Esophagus muscularis mucosa (tissue), 4 donors: Measurements from ENCODE around the gene HDGFL1. TPM values are rescaled to one million over a fixed set of nuclear protein-coding genes. Genes with fewer than 3 reads are reported as not detected.

Experiments used
- DNase-seq: peaks from one replicate; pipeline ENCODE4 v3.0.0-alpha.2; 2017; ENCODE audit errors: extremely low spot score
- H3K27ac ChIP-seq, 4 donors: fragments of 200-600 bp; sonication (generic); replicated peaks in 1 of 4; 1 replicate in 3 of 4; 2 replicates in 1 of 4; pipeline ENCODE4 v1.5.1; 2016 to 2019; ENCODE audit warnings: mild to moderate bottlenecking in 1 of 4
- H3K27me3 ChIP-seq, 4 donors: fragments of 200-600 bp; sonication (generic); one replicate each; pipeline versions ENCODE4 v1.5.1 to v1.6.0; 2016 to 2019
- H3K36me3 ChIP-seq, 4 donors: fragments of 200-600 bp; sonication (generic); one replicate each; pipeline ENCODE4 v1.5.1; 2016 to 2019
- H3K4me1 ChIP-seq, 4 donors: fragments of 200-600 bp; sonication (generic); one replicate each; pipeline ENCODE4 v1.5.1; 2016 to 2019
- H3K4me3 ChIP-seq, 4 donors: fragments of 200-600 bp; sonication (generic); 1 replicate in 2 of 4; 2 replicates in 2 of 4; pipeline ENCODE4 v1.5.1; 2016 to 2019; ENCODE audit warnings: mild to moderate bottlenecking in 4 of 4, moderate library complexity in 1 of 4
- H3K9me3 ChIP-seq, 4 donors: fragments of 200-600 bp; sonication (generic); 1 replicate in 3 of 4; 2 replicates in 1 of 4; pipeline ENCODE4 v1.5.1; 2016 to 2019
- CTCF ChIP-seq, 3 experiments: fragments of 200-600 bp in 2 of 3; fragments of 450-650 bp in 1 of 3; sonication (generic) in 2 of 3; IDR thresholded peaks; one replicate each; pipeline ENCODE4 v1.5.1; 2017 to 2019; ENCODE audit warnings: antibody characterized with exemption in 3 of 3, mild to moderate bottlenecking in 2 of 3, moderate library complexity in 1 of 3
- EP300 ChIP-seq: sonication (generic); formaldehyde crosslinking; IDR thresholded peaks from one replicate; pipeline ENCODE4 v1.6.1; 2017; ENCODE audit warnings: antibody characterized with exemption
- POLR2A ChIP-seq: fragments of 450-650 bp; IDR thresholded peaks from one replicate; pipeline ENCODE4 v1.6.1; 2017; ENCODE audit warnings: antibody characterized with exemption, moderate library complexity, mild to moderate bottlenecking, low read depth
- POLR2AphosphoS5 ChIP-seq, 2 donors: sonication (generic); formaldehyde crosslinking; IDR thresholded peaks; one replicate each; pipeline ENCODE4 v1.6.1; 2017; ENCODE audit warnings: antibody characterized with exemption in 2 of 2
- WGBS: methylation state at CpG from one replicate; pipeline ENCODE4 v1.1.5; 2018; 5-methylcytosine and 5-hydroxymethylcytosine counted together
- intact Hi-C: fragments of 100-400 bp; cut with DNase I; formaldehyde crosslinking; loops from one replicate; pipeline ENCODE4 v1.15.1; 2023
- total RNA-seq, 4 donors: library from RNA; depleted of rRNA; stranded (reverse); fragments of >200 nt; gene quantifications; one replicate each; pipeline versions ENCODE4 v1.1.0 to v1.2.1, GENCODE V29; 2016

Gene HDGFL1
- total RNA-seq, 4 donors from 2014 or later: not detected

DNA sequence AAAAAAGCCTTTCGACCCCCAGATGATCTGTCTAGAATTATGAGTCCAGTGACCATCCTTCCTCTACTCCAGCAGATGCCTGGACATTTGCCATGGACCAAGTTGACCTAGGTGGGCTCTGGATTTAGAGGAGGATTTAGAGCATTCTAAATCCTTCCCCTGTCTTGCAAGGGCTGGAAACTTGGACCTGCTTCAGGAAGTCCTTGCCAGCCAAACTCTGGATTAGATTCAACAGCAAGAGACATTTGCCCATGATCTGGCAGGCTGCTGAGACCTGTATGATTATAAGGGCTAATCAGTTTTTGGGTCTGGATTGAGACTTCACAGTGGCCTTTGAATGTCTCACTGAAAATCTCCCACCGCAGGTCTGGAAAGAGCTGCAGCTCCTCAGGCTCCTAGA, 13.1 kb upstream of the HDGFL1 start:
- intact Hi-C loops: no loop called here
- Histone ChIP-seq H3K4me1 (peaks cover 4 to 26% (median 21%) of the 10 kb centered on the region in 4 donors), H3K27me3 (no peaks in the 10 kb centered on the region), H3K9me3 (no peaks in the 10 kb centered on the region), H3K27ac (no peak overlapping the region), H3K4me3 (no peak overlapping the region), H3K36me3 (no peaks in the 10 kb centered on the region)
- TF ChIP-seq POLR2AphosphoS5 (IDR thresholded peaks at IDR 0.05) (no peak), EP300 (no peak), POLR2A (no peak)
- WGBS: 61% methylated on average over 2 of the region's 2 CpGs
- no peak for DNase-seq

- Histone ChIP-seq H3K36me3 (no peaks in the 10 kb centered on the region), H3K4me1 (peaks cover 4 to 26% (median 21%) of the 10 kb centered on the region in 4 donors), H3K9me3 (no peaks in the 10 kb centered on the region), H3K4me3 (no peak overlapping the region), H3K27me3 (no peaks in the 10 kb centered on the region), H3K27ac (no peak overlapping the region)
- TF ChIP-seq POLR2AphosphoS5 (IDR thresholded peaks at IDR 0.05): no peak
- TF ChIP-seq CTCF (IDR thresholded peaks at IDR 0.05): no peak
- no peak for TF ChIP-seq POLR2A
- no peak for TF ChIP-seq EP300
- intact Hi-C loops: no loop called here
- 89% methylated on average over 6 of the region's 6 CpGs for WGBS
- DNase-seq: no peak
These were observed 12.4 kb upstream of the HDGFL1 start for GRCh38 chr6:22557007-22557406.

DNA sequence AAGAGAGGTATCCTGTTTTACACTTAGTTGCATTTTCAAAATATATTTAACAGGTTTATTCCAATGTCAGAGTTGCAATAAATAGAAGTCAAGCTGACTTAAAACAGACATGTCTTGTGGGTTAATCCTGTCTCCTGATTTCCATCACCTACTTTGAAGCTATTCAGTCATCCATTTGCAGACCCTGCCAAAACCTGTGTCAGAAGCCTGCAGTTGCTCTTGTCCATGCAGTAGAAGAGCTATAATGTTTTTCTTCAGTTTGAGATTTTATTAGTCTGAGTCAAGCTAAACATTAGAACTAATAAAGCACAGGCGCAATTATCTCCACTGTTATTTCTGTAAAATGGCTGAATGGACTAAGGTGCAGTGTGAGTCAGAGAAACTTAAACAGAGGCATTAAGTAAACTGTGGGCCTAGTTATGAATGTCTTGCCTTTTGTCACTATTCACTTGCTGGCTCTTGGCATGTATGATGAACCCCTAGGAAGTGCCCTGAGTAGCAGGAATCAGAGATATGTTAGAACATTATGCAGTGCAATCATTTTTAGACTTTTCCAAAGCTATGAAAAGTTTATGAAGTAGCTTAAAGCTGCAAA, 11.0 kb upstream of the HDGFL1 start:
- no peak for DNase-seq
- intact Hi-C loops: no loop called here
- Histone ChIP-seq H3K9me3 (no peaks in the 10 kb centered on the region), H3K27ac (no peak overlapping the region), H3K4me1 (peaks cover 4 to 26% (median 21%) of the 10 kb centered on the region in 4 donors), H3K27me3 (no peaks in the 10 kb centered on the region), H3K4me3 (no peak overlapping the region), H3K36me3 (no peaks in the 10 kb centered on the region)
- TF ChIP-seq POLR2A (no peak), EP300 (no peak), CTCF (IDR thresholded peaks at IDR 0.05) (no peak), POLR2AphosphoS5 (IDR thresholded peaks at IDR 0.05) (no peak)
- 43% methylated on average over 1 of the region's 1 CpG for WGBS

DNA sequence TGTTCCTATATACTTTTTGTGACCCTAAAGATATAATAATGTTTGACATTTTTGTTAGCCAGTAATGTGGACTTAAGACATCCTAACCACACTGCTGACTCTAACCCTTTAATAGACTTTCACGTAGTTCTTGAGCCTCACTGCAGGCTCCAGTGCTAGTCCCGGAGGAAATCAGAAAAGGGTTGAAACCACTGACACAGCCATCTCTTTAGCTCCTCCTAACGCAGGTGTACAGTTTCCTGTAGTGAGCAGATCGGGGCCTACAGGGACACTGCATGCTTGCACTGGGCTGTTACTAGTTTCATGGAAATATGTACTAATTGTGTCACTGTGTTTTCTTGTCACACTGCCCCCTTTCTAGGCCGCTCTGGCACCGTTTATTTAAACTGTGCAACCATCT, 512 bp upstream of the HDGFL1 start:
- Histone ChIP-seq H3K9me3 (no peaks in the 10 kb centered on the region), H3K4me1 (no peaks in the 10 kb centered on the region), H3K27ac (no peak overlapping the region), H3K27me3 (no peaks in the 10 kb centered on the region), H3K4me3 (no peak overlapping the region), H3K36me3 (no peaks in the 10 kb centered on the region)
- no peak for DNase-seq
- over 99% methylated on average over 6 of the region's 6 CpGs for WGBS
- TF ChIP-seq CTCF (IDR thresholded peaks at IDR 0.05) (no peak), POLR2AphosphoS5 (IDR thresholded peaks at IDR 0.05) (no peak), POLR2A (no peak), EP300 (no peak)
- intact Hi-C loops: no loop called here

DNA sequence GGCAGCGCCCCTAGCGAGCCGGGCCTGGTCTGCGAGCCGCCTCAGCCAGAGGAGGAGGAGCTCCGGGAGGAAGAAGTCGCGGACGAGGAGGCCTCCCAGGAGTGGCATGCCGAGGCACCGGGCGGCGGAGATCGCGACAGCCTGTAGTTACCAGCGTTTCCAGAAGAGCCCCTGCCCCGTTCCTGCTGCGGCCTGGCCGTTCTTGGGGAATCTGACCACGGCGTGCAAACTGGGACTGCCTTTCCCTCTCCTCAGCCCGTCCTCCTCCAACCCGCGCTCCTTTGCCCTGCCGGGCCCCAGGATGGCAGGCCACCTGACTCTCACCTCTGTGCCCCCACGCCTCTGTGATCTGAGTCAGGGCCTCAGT, 802 bp downstream of the HDGFL1 start:
- no peak overlapping the region for H3K4me3 ChIP-seq
- H3K36me3 ChIP-seq: no peaks in the 10 kb centered on the region
- no peaks in the 10 kb centered on the region for H3K27me3 ChIP-seq
- no peak overlapping the region for H3K27ac ChIP-seq
- H3K9me3 ChIP-seq: no peaks in the 10 kb centered on the region
- DNase-seq: no peak
- no peaks in the 10 kb centered on the region for H3K4me1 ChIP-seq
- TF ChIP-seq POLR2AphosphoS5 (IDR thresholded peaks at IDR 0.05) (no peak), EP300 (no peak), CTCF (IDR thresholded peaks at IDR 0.05) (no peak), POLR2A (no peak)
- intact Hi-C loops: no loop called here
- 99% methylated on average over 26 of the region's 26 CpGs for WGBS
